Esophagus muscularis mucosa (tissue), 4 donors: ENCODE measurements around the gene DPYD. TPM values are rescaled to one million over a fixed set of nuclear protein-coding genes. Genes with fewer than 3 reads are reported as not detected.

Experiments
- DNase-seq: peaks from one replicate; pipeline ENCODE4 v3.0.0-alpha.2; 2017; ENCODE audit errors: extremely low spot score
- H3K27ac ChIP-seq, 4 donors: fragments of 200-600 bp; sonication (generic); replicated peaks in 1 of 4; 1 replicate in 3 of 4; 2 replicates in 1 of 4; pipeline ENCODE4 v1.5.1; 2016 to 2019; ENCODE audit warnings: mild to moderate bottlenecking in 1 of 4
- H3K27me3 ChIP-seq, 4 donors: fragments of 200-600 bp; sonication (generic); one replicate each; pipeline versions ENCODE4 v1.5.1 to v1.6.0; 2016 to 2019
- H3K36me3 ChIP-seq, 4 donors: fragments of 200-600 bp; sonication (generic); one replicate each; pipeline ENCODE4 v1.5.1; 2016 to 2019
- H3K4me1 ChIP-seq, 4 donors: fragments of 200-600 bp; sonication (generic); one replicate each; pipeline ENCODE4 v1.5.1; 2016 to 2019
- H3K4me3 ChIP-seq, 4 donors: fragments of 200-600 bp; sonication (generic); 1 replicate in 2 of 4; 2 replicates in 2 of 4; pipeline ENCODE4 v1.5.1; 2016 to 2019; ENCODE audit warnings: mild to moderate bottlenecking in 4 of 4, moderate library complexity in 1 of 4
- H3K9me3 ChIP-seq, 4 donors: fragments of 200-600 bp; sonication (generic); 1 replicate in 3 of 4; 2 replicates in 1 of 4; pipeline ENCODE4 v1.5.1; 2016 to 2019
- EP300 ChIP-seq: sonication (generic); formaldehyde crosslinking; IDR thresholded peaks from one replicate; pipeline ENCODE4 v1.6.1; 2017; ENCODE audit warnings: antibody characterized with exemption
- POLR2A ChIP-seq: fragments of 450-650 bp; IDR thresholded peaks from one replicate; pipeline ENCODE4 v1.6.1; 2017; ENCODE audit warnings: antibody characterized with exemption, moderate library complexity, mild to moderate bottlenecking, low read depth
- POLR2AphosphoS5 ChIP-seq, 2 donors: sonication (generic); formaldehyde crosslinking; IDR thresholded peaks; one replicate each; pipeline ENCODE4 v1.6.1; 2017; ENCODE audit warnings: antibody characterized with exemption in 2 of 2
- WGBS: methylation state at CpG from one replicate; pipeline ENCODE4 v1.1.5; 2018; 5-methylcytosine and 5-hydroxymethylcytosine counted together
- intact Hi-C: fragments of 100-400 bp; cut with DNase I; formaldehyde crosslinking; loops from one replicate; pipeline ENCODE4 v1.15.1; 2023
- total RNA-seq, 4 donors: library from RNA; depleted of rRNA; stranded (reverse); fragments of >200 nt; gene quantifications; one replicate each; pipeline versions ENCODE4 v1.1.0 to v1.2.1, GENCODE V29; 2016
- TF ChIP-seq, protein P1 (sequence below), 3 experiments: fragments of 200-600 bp in 2 of 3; fragments of 450-650 bp in 1 of 3; sonication (generic) in 2 of 3; IDR thresholded peaks; one replicate each; pipeline ENCODE4 v1.5.1; 2017 to 2019; ENCODE audit warnings: antibody characterized with exemption in 3 of 3, mild to moderate bottlenecking in 2 of 3, moderate library complexity in 1 of 3

DPYD gene
- total RNA-seq, 4 donors from 2014 or later: 31.1 to 36.6 (median 31.7) TPM

DNA sequence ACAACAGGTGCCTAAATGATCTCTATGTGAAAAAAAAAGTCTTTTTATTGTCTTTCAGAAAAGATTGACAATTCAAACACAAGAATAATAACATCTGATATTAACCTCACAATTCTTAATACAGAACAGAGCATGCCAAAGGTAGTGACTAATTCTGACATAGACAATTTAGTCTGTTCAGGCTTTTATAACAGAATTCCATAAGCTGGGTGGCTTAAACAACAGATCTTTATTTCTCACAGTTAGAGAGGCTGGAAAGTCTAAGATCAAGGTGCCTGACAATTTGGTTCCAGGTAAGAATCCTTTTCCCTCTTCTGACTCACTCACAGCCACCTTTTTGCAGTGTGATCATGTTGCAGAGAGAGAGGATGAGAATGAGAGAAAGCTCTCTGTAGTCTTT is 27.0 kb downstream of the DPYD start:
- intact Hi-C loops: no loop called here

DNA sequence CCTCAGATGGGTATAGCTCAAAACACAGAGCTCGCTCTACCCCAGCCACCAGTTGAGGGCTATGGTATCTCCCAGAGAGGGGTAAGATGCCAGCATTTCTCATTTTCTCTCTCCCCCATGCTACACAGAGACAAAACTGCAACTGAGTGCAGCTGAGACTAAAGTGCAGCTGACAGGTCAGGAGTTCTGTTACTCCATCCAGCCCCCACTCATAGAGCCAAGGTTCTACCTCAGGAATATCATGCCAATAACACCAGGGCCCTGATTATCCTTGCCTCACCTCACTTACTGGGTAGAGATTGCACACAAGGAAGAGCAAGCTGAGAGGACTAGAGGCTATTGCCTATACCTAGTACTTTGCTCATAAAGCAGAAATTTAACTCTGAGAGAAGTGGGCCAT is 34.6 kb downstream of the DPYD start:
- 93% methylated on average over 1 of the region's 1 CpG for WGBS

More for the DNA sequence above, 27.0 kb downstream of the DPYD start:
- Histone ChIP-seq H3K9me3 (peaks cover 0 to 11% (median 1%) of the 10 kb centered on the region in 4 donors), H3K4me1 (peaks cover 0 to 6% (median 0%) of the 10 kb centered on the region in 4 donors), H3K4me3 (no peak overlapping the region), H3K27me3 (no peaks in the 10 kb centered on the region), H3K27ac (no peak overlapping the region), H3K36me3 (no peaks in the 10 kb centered on the region)
- DNase-seq: no peak
- TF ChIP-seq, protein P1, sequence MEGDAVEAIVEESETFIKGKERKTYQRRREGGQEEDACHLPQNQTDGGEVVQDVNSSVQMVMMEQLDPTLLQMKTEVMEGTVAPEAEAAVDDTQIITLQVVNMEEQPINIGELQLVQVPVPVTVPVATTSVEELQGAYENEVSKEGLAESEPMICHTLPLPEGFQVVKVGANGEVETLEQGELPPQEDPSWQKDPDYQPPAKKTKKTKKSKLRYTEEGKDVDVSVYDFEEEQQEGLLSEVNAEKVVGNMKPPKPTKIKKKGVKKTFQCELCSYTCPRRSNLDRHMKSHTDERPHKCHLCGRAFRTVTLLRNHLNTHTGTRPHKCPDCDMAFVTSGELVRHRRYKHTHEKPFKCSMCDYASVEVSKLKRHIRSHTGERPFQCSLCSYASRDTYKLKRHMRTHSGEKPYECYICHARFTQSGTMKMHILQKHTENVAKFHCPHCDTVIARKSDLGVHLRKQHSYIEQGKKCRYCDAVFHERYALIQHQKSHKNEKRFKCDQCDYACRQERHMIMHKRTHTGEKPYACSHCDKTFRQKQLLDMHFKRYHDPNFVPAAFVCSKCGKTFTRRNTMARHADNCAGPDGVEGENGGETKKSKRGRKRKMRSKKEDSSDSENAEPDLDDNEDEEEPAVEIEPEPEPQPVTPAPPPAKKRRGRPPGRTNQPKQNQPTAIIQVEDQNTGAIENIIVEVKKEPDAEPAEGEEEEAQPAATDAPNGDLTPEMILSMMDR (IDR thresholded peaks at IDR 0.05): no peak
- TF ChIP-seq EP300 (no peak), POLR2AphosphoS5 (IDR thresholded peaks at IDR 0.05) (no peak), POLR2A (no peak)

DNA sequence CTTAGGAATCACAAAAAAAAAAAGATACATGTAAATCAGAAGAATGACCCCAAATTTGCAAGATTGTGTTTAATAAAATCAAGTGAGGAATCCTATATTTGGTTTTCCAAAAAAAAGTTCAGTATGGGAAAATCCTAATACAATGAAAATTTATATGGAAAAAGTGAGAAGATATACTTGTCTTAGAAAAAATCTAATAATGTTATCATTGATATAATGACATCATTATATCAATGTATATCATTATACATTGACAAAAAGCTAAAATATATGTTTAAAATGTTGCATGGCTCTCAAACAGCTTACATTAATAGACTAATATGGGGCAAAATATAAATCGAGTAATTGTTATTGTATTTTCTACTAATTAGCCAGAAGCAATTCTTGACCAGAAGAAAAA is 37.0 kb downstream of the DPYD start:
- peaks cover 0 to 12% (median 0%) of the 10 kb centered on the region in 4 donors for H3K36me3 ChIP-seq
- no peak overlapping the region for H3K4me3 ChIP-seq
- TF ChIP-seq POLR2A: no peak
- no peak for TF ChIP-seq EP300
- TF ChIP-seq POLR2AphosphoS5 (IDR thresholded peaks at IDR 0.05): no peak
- TF ChIP-seq, protein P1 (IDR thresholded peaks at IDR 0.05): no peak
- peaks cover 0 to 10% (median 6%) of the 10 kb centered on the region in 4 donors for H3K4me1 ChIP-seq
- intact Hi-C loops: no loop called here
- H3K9me3 ChIP-seq: peaks cover 0 to 9% (median 3%) of the 10 kb centered on the region in 4 donors
- no peaks in the 10 kb centered on the region for H3K27me3 ChIP-seq
- 98% methylated on average over 1 of the region's 1 CpG for WGBS
- H3K27ac ChIP-seq: no peak overlapping the region
- no peak for DNase-seq

More for the DNA sequence above, 34.6 kb downstream of the DPYD start:
- H3K9me3 ChIP-seq: peaks cover 0 to 20% (median 4%) of the 10 kb centered on the region in 4 donors
- no peak overlapping the region for H3K4me3 ChIP-seq
- intact Hi-C loops: no loop called here
- no peak for DNase-seq
- no peak overlapping the region for H3K27ac ChIP-seq
- no peaks in the 10 kb centered on the region for H3K27me3 ChIP-seq
- peaks cover 0 to 10% (median 6%) of the 10 kb centered on the region in 4 donors for H3K4me1 ChIP-seq
- peaks cover 0 to 12% (median 0%) of the 10 kb centered on the region in 4 donors for H3K36me3 ChIP-seq
- TF ChIP-seq EP300: no peak
- TF ChIP-seq, protein P1 (IDR thresholded peaks at IDR 0.05): no peak
- no peak for TF ChIP-seq POLR2A
- no peak for TF ChIP-seq POLR2AphosphoS5 (IDR thresholded peaks at IDR 0.05)

DNA sequence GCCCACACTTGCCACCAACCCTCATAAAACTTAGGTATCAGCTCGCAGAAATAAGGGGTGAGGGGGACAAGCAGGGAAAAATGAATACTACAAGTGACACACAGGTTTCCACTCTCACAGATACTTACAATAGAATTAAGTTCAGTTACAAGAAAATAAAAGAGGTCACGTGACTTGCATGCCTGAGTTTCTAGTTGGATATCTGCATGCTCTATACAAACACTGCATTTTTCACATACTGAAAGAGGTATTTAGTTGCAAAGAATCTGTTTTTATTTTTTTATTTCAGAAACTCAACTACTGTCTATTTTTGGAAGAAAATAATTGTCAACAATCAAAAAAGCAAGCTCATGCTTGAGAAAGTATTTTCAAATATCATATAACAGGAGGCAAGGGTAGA is 43.5 kb downstream of the DPYD start:
- 84% methylated on average over 2 of the region's 2 CpGs for WGBS
- no peak overlapping the region for H3K4me3 ChIP-seq
- H3K27me3 ChIP-seq: no peaks in the 10 kb centered on the region
- no peak overlapping the region for H3K27ac ChIP-seq
- no peak for DNase-seq
- no peaks in the 10 kb centered on the region for H3K4me1 ChIP-seq
- H3K9me3 ChIP-seq: no peaks in the 10 kb centered on the region
- no peak for TF ChIP-seq EP300
- TF ChIP-seq POLR2AphosphoS5 (IDR thresholded peaks at IDR 0.05): no peak
- TF ChIP-seq, protein P1 (IDR thresholded peaks at IDR 0.05): no peak
- TF ChIP-seq POLR2A: no peak
- intact Hi-C loops: no loop called here
- H3K36me3 ChIP-seq: peaks cover 0 to 10% (median 0%) of the 10 kb centered on the region in 4 donors

DNA sequence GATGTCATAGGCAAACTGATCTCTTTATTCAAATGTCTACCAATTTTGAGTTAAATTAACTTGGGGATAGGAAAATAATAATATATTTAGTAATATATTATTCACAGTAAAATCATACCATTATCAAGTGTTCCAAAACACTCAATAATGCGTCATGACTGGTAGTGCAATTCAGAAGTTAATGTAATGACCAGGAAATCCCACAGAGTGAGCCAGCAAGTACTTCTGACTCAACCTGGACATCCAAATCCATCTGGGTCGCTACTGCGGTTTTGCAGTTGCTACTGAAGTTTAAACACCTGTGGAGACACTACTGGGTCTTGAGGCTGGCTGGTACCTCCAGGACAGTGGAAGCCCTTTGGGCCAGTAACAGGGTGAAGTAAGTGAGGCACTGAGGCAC is 44.8 kb downstream of the DPYD start:
- intact Hi-C loops: no loop called here
- Histone ChIP-seq H3K4me3 (no peak overlapping the region), H3K4me1 (no peaks in the 10 kb centered on the region), H3K27ac (no peak overlapping the region), H3K36me3 (no peaks in the 10 kb centered on the region), H3K27me3 (no peaks in the 10 kb centered on the region), H3K9me3 (no peaks in the 10 kb centered on the region)
- 96% methylated on average over 3 of the region's 3 CpGs for WGBS
- no peak for TF ChIP-seq EP300
- no peak for TF ChIP-seq POLR2AphosphoS5 (IDR thresholded peaks at IDR 0.05)
- no peak for TF ChIP-seq POLR2A
- TF ChIP-seq, protein P1 (IDR thresholded peaks at IDR 0.05): no peak
- DNase-seq: no peak
